OCI-LY1 (cell line): ENCODE data around the gene IRS1.

Experiments
- EZH2 ChIP-seq: fragments of 200-600 bp; sonication (generic), shearing (Covaris generic); IDR thresholded peaks from 2 replicates; pipeline ENCODE4 v1.8.0; 2017; ENCODE audit warnings: borderline replicate concordance, mixed run types, mild to moderate bottlenecking, antibody characterized with exemption, low read length, moderate library complexity, mixed read lengths
- TF ChIP-seq, protein P1 (sequence below): fragments of 200-600 bp; sonication (generic), shearing (Covaris generic); IDR thresholded peaks from 2 replicates; pipeline ENCODE4 v1.5.1; 2017; ENCODE audit warnings: mild to moderate bottlenecking, antibody characterized with exemption, low read length, moderate library complexity, mixed read lengths

DNA sequence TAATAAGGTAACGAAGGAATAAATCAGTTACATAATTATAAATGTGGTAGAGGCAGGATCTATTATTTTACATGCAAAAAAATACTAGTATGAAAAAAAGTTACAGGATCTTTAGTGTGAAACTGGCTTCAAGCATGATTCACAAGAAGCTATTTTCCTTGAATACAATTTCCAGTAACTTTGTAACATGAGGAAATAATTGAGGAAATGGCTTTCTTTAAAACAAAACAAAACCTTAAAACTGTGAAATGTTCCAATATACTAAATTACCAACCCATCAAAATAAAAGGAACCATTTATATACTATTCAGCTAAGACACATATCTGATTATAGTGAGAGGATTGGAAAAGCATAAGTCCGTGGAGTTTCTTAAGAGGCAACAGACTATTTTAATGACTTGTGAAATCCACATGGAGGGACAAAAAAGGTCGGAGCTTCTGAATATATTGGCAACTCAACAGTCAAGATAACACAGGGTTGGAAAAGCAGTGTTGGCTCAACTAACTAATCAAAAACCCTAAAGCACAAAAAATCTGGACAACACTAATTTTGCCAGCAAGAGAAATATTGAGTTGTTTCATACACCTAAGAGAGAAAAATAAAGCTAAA lies 10.6 kb downstream of the IRS1 start:
- TF ChIP-seq, protein P1, sequence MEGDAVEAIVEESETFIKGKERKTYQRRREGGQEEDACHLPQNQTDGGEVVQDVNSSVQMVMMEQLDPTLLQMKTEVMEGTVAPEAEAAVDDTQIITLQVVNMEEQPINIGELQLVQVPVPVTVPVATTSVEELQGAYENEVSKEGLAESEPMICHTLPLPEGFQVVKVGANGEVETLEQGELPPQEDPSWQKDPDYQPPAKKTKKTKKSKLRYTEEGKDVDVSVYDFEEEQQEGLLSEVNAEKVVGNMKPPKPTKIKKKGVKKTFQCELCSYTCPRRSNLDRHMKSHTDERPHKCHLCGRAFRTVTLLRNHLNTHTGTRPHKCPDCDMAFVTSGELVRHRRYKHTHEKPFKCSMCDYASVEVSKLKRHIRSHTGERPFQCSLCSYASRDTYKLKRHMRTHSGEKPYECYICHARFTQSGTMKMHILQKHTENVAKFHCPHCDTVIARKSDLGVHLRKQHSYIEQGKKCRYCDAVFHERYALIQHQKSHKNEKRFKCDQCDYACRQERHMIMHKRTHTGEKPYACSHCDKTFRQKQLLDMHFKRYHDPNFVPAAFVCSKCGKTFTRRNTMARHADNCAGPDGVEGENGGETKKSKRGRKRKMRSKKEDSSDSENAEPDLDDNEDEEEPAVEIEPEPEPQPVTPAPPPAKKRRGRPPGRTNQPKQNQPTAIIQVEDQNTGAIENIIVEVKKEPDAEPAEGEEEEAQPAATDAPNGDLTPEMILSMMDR: no peak
- no peak for TF ChIP-seq EZH2
